K562 (cell line): ENCODE results near the gene SH3BP2. TPM values are rescaled to one million over a fixed set of nuclear protein-coding genes. Genes with fewer than 3 reads are reported as not detected.

Source experiments
- ETV1 ChIP-seq: fragments of 450-650 bp; conservative IDR thresholded peaks from 2 replicates; pipeline ENCODE4 v1.6.1; 2016; ENCODE audit warnings: missing genetic modification characterization, control low read depth, low read depth, missing compliant biosample characterization
- FIP1L1 ChIP-seq: fragments of 200-400 bp; formaldehyde crosslinking; IDR thresholded peaks from 2 replicates; pipeline ENCODE4 v1.6.1; 2018; ENCODE audit warnings: mild to moderate bottlenecking, low read depth, low read length; ENCODE audit not compliant: poor library complexity, severe bottlenecking
- FOXO4 ChIP-seq: fragments of 450-650 bp; formaldehyde crosslinking; IDR thresholded peaks from 2 replicates; pipeline ENCODE4 v1.4.0; 2020; ENCODE audit warnings: mild to moderate bottlenecking, moderate library complexity
- GABPA ChIP-seq: fragments of 200-800 bp; sonication (Bioruptor generic); conservative IDR thresholded peaks from 2 replicates; pipeline ENCODE4 v1.6.1; 2016; ENCODE audit warnings: low read depth, missing genetic modification characterization, missing compliant biosample characterization
- MAX ChIP-seq: sonication (generic); formaldehyde crosslinking; IDR thresholded peaks from 2 replicates; pipeline ENCODE4 v1.9.0; 2022; ENCODE audit warnings: mild to moderate bottlenecking, missing genetic modification reagents
- POLR2G ChIP-seq: fragments of 200-400 bp; formaldehyde crosslinking; IDR thresholded peaks from 2 replicates; pipeline ENCODE4 v1.6.1; 2017; ENCODE audit warnings: low read depth, mild to moderate bottlenecking, antibody characterized with exemption, low read length, moderate library complexity
- TFAP4 ChIP-seq: sonication (generic); formaldehyde crosslinking; IDR thresholded peaks from 2 replicates; pipeline ENCODE4 v1.8.0; 2022; ENCODE audit warnings: missing genetic modification reagents, mild to moderate bottlenecking, moderate library complexity, borderline replicate concordance
- TRIM28 ChIP-seq: fragments of 450-650 bp; IDR thresholded peaks from 2 replicates; pipeline ENCODE4 v1.6.1; 2017
- TSC22D4 ChIP-seq: fragments of 450-650 bp; IDR thresholded peaks from 2 replicates; pipeline ENCODE4 v1.6.1; 2016; ENCODE audit warnings: missing genetic modification characterization, missing biosample characterization, control low read depth
- ZBTB11 ChIP-seq, 3 experiments: fragments of 200-800 bp in 1 of 3; fragments of 250-450 bp in 1 of 3; fragments of 450-650 bp in 1 of 3; sonication (Bioruptor Pico) in 1 of 3; sonication (Bioruptor generic) in 1 of 3; formaldehyde crosslinking in 1 of 3; IDR thresholded peaks; 2 replicates each; pipeline versions ENCODE4 v1.6.1 to v1.8.0; 2016 to 2022; ENCODE audit warnings: mild to moderate bottlenecking in 2 of 3, missing genetic modification characterization in 2 of 3, missing compliant biosample characterization in 1 of 3, moderate library complexity in 1 of 3
- ZBTB43 ChIP-seq: sonication (generic); formaldehyde crosslinking; IDR thresholded peaks from 2 replicates; pipeline ENCODE4 v1.8.0; 2023; ENCODE audit warnings: mild to moderate bottlenecking, missing genetic modification reagents
- polyA plus RNA-seq, 8 experiments: library from polyadenylated mRNA; depleted of rRNA in 4 of 8; stranded (reverse) in 5 of 8; unstranded in 3 of 8; fragments of >200 nt; fragmentation: Nextera tagmentation in 2 of 8; fragmentation: Illumina TruSeq in 1 of 8; extraction: Ambion mirVana in 2 of 8; extraction: Trizol in 1 of 8; gene quantifications; 2 replicates each; pipeline versions ENCODE4 v1.2.1 to v1.2.3, GENCODE V29; 2011 to 2014; ENCODE audit warnings: inconsistent platforms in 1 of 8, missing spikeins in 1 of 8
- total RNA-seq, 7 experiments: library from RNA; depleted of rRNA in 6 of 7; stranded (reverse); fragments of >200 nt in 6 of 7; fragmentation: Illumina TruSeq in 2 of 7; extraction: Trizol in 2 of 7; gene quantifications; 2 replicates each; pipeline versions ENCODE4 v1.2.1 to v1.2.3, GENCODE V29; 2011 to 2021; ENCODE audit warnings: low replicate concordance in 1 of 7

Gene SH3BP2
- total and polyA plus RNA-seq, 9 of the 15 experiments (the other 6 are each of a cell fraction or from before 2014, with no cell fraction given): 0.34 to 16.0 (median 5.1) TPM

- TF ChIP-seq ZBTB11 (CRISPR knock-in tag; IDR thresholded peaks at IDR 0.05): 0 out of 6 replicates have a peak, but pooled peaks of 1 of the 3 experiments have one; percentile 33
- peak; percentile 31; the same call in 1 of the 2 replicates for TF ChIP-seq TFAP4
- TF ChIP-seq TRIM28: no peak
- no peak for TF ChIP-seq FOXO4 (CRISPR knock-in tag)
- TF ChIP-seq POLR2G: peak; percentile 50
- TF ChIP-seq ETV1: no peak
- no peak for TF ChIP-seq TSC22D4 (tag)
- no peak for TF ChIP-seq ZBTB43 (CRISPR knock-in tag)
- TF ChIP-seq FIP1L1: no peak
- TF ChIP-seq GABPA (tag): peak; percentile 48
- peak; percentile 33 for TF ChIP-seq MAX
Observed at GRCh38 chr4:2811830-2812611, 19.1 kb downstream of the SH3BP2 start (continued).
